GM12872 (cell line): Measurements from ENCODE around the gene OR10R2.
A peak's percentile ranks its signal among the peaks of the same experiment; 100 is the strongest.

Source experiments
- TF ChIP-seq, protein P1 (sequence below): IDR thresholded peaks from 3 replicates; pipeline ENCODE4 v1.5.1; 2011; ENCODE audit warnings: low read depth, mild to moderate bottlenecking, low read length, moderate library complexity; ENCODE audit not compliant: insufficient read depth

Gene OR10R2

DNA sequence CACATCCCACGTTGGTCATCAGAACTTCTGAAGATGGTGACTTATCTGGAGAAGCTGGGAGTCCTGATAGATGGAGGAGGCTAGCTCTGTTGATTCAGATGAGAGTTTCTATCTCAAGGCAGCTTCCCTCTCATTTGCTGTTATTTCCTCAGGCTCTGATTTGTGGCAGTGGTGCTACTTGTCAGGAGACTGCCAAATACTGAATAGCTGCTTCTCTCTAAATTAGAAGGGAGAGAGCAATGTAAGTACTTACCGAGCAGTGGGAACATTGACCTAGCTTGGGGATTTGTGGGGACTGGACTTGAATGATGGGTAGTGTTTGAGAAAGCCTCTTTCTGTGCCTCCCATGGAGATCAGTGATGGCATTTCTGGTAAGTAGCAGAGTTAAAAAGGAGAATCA, 10.5 kb upstream of the OR10R2 start, which contains the start of gene OR10K1:
TSS of gene OR10K1 (plus strand) at position 301 of the 400 bp plus-strand sequence. CDS start 3,728 bp downstream, outside the sequence.
- TF ChIP-seq, protein P1, sequence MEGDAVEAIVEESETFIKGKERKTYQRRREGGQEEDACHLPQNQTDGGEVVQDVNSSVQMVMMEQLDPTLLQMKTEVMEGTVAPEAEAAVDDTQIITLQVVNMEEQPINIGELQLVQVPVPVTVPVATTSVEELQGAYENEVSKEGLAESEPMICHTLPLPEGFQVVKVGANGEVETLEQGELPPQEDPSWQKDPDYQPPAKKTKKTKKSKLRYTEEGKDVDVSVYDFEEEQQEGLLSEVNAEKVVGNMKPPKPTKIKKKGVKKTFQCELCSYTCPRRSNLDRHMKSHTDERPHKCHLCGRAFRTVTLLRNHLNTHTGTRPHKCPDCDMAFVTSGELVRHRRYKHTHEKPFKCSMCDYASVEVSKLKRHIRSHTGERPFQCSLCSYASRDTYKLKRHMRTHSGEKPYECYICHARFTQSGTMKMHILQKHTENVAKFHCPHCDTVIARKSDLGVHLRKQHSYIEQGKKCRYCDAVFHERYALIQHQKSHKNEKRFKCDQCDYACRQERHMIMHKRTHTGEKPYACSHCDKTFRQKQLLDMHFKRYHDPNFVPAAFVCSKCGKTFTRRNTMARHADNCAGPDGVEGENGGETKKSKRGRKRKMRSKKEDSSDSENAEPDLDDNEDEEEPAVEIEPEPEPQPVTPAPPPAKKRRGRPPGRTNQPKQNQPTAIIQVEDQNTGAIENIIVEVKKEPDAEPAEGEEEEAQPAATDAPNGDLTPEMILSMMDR = no peak

DNA sequence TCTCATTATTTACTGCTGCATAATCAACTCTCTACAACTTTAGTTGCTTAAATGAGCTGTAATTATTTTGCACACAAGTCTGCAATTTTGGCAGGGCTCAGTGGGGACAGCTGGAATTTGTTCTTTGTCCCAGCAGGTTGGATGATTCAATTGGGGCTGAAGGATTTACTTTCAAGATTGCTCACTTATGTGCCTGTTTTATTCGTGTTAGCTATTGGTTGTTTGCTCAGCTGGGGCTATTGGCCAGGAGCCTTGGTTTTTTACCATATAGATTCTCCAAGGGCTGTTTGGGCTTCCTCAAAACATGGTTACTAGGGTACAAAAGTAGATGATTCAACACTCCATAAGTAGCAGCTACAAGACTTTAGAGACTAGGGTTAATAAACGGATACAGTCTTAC, 13.4 kb downstream of the OR10R2 start:
- TF ChIP-seq, protein P1 = no peak

DNA sequence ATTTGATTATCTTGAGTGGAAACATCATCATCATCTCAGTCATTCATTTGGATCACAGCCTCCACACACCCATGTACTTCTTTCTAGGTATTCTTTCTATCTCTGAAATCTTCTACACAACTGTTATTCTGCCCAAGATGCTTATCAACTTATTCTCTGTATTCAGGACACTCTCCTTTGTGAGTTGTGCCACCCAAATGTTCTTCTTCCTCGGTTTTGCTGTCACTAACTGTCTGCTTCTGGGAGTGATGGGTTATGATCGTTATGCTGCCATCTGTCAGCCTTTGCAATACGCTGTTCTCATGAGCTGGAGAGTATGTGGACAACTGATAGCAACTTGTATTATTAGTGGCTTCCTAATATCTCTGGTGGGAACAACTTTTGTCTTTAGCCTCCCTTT, 19.3 kb downstream of the OR10R2 start:
- TF ChIP-seq, protein P1 = no peak

DNA sequence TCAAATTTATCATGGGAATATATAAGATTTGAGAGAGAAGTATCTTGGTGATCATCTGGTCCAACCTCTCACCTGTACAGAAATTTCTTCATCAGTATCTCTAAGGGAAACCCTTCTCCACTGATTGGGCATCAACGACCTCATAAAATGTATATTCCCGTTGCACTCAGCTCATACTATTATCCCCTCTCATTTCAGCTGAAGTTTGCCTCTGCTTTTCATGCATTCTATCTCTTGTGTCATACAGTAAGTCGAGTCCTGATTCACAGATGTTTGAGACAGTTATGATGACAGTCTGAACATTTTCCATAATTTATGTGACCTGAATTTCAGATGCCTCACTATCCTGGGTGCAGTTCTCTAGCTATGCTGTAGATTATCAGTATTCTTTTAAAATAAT, 21.0 kb downstream of the OR10R2 start:
- TF ChIP-seq, protein P1 = no peak

DNA sequence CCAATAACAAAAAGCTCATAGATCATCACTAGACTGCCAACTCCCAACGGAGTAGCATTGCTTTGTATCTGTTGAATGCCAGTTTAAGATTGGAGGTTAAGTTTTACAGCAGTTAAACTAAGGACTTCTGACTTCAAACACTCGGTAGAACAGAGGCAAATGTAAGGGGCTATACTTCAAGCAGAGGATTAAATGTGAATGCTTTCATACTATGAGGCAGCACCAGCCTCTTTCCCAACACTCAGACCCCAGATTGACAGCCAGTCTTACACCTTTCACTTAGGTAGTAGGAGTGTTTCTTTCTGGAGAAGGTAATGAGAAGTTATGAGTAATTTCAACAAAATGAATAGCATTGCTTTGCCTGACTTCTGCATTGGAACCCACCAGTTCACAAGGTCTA, 22.8 kb downstream of the OR10R2 start:
- TF ChIP-seq, protein P1 = no peak

DNA sequence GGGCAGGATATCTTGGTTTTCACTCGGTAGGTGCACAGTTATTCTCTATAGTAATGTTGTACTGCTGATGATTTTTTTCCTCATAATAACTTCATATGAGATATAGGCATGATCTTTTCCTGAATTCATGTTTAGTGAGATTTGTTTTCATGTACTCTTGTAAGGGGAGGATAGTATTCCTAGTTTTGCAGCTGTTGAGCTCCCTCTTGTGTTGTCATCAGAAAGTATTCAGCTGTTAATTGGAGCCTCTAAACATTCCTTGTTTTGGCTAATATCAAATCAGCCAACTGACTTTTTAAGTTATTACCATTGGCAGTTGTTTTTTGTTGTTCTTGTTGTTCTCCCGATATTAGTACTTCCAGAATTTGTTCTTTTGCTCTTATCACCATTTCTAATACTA, 24.4 kb downstream of the OR10R2 start:
- TF ChIP-seq, protein P1 = peak; percentile 22; the same call in 1 of the 3 replicates

DNA sequence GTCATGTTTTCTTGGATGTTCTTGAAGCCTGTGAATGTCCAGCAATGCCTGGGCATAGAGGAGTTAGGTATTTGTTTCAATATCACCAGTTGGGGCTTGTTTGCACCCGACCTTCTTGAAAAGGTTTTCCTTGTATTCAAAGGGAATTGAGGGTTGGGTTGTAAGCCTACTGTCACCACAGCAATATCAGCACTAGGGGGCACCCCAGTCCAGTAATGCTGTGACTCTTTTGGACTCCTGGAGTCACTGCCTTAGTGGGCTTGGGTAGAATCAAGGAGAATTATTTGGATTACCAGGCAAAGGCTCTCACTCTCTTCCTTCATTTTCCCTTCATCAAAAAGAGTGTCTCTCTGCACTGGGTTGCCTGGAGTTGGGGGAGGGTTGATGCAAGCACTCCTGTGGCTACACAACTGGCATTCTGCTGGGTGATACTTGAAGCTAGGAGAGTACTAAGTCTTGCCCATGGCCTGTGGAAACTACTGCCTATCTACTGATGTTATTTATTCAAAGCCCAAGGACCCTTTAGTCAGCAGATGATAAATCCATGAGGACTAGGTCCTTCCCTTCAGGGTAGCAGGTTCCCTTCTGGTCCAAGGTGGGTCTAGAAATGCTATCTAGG, 34.5 kb downstream of the OR10R2 start:
- TF ChIP-seq, protein P1 = peak; percentile 74
